ENCODE measurements around the gene CHCHD3. TPM values are rescaled to one million over a fixed set of nuclear protein-coding genes. Genes with fewer than 3 reads are reported as not detected.

CHCHD3 gene
- total RNA-seq, 1 donor from 2014 or later: 61.5 TPM

DNA sequence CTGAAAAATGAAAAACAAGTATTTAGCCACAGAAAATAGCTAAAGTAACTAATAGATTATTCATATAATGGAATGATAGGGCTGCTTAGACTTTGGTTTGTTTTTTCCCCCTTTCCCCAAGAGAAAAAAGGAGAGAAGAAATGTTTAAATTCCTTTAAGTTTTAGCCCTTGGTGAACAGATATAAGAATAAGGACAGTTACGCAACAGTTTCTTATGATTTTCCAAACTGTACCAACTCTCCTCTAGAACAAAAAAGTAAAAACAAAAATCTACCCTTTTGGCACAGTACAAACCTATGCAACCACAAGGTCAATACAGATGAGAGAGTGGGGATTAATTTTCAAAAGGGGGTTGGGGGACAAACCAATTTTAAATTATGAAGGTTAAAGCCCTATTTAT is 227.7 kb downstream of the CHCHD3 start:
- Mint-ChIP-seq H3K4me1 (ENCODE audit: low read depth, unreplicated experiment) (peaks cover 3% of the 10 kb centered on the region), H3K9me3 (ENCODE audit: unreplicated experiment) (no peaks in the 10 kb centered on the region), H3K27ac (ENCODE audit: unreplicated experiment) (no peak overlapping the region), H3K36me3 (ENCODE audit: unreplicated experiment) (no peaks in the 10 kb centered on the region), H3K27me3 (ENCODE audit: unreplicated experiment) (no peaks in the 10 kb centered on the region), H3K4me3 (ENCODE audit: unreplicated experiment) (no peak overlapping the region)
- TF ChIP-seq, protein P1, sequence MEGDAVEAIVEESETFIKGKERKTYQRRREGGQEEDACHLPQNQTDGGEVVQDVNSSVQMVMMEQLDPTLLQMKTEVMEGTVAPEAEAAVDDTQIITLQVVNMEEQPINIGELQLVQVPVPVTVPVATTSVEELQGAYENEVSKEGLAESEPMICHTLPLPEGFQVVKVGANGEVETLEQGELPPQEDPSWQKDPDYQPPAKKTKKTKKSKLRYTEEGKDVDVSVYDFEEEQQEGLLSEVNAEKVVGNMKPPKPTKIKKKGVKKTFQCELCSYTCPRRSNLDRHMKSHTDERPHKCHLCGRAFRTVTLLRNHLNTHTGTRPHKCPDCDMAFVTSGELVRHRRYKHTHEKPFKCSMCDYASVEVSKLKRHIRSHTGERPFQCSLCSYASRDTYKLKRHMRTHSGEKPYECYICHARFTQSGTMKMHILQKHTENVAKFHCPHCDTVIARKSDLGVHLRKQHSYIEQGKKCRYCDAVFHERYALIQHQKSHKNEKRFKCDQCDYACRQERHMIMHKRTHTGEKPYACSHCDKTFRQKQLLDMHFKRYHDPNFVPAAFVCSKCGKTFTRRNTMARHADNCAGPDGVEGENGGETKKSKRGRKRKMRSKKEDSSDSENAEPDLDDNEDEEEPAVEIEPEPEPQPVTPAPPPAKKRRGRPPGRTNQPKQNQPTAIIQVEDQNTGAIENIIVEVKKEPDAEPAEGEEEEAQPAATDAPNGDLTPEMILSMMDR (IDR thresholded peaks at IDR 0.05; ENCODE audit: partially characterized antibody, unreplicated experiment): no peak
- DNase-seq: no peak

DNA sequence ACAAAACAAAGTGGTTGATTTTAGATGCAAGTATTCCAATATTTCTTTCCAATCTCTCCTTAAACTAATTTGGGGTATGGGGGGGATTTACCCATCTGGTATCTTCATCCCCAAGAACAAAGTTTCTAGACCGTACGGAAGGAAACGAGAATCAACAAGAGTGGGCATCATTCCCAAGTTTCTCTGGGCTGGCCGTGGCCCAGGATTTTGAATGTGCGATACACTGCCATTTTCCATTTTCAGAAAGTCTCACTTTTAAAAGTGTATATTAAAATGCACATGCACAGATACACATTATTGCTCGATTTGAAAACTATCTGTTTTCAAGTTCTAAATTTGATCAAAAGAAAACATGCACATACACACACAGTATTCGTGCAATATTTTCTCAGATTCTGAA is 234.5 kb downstream of the CHCHD3 start:
- Mint-ChIP-seq H3K36me3 (ENCODE audit: unreplicated experiment) (no peaks in the 10 kb centered on the region), H3K27me3 (ENCODE audit: unreplicated experiment) (no peaks in the 10 kb centered on the region), H3K4me3 (ENCODE audit: unreplicated experiment) (no peak overlapping the region), H3K9me3 (ENCODE audit: unreplicated experiment) (no peaks in the 10 kb centered on the region), H3K27ac (ENCODE audit: unreplicated experiment) (no peak overlapping the region), H3K4me1 (ENCODE audit: low read depth, unreplicated experiment) (peaks cover 2% of the 10 kb centered on the region)
- TF ChIP-seq, protein P1 (IDR thresholded peaks at IDR 0.05; ENCODE audit: partially characterized antibody, unreplicated experiment): no peak
- no peak for DNase-seq

DNA sequence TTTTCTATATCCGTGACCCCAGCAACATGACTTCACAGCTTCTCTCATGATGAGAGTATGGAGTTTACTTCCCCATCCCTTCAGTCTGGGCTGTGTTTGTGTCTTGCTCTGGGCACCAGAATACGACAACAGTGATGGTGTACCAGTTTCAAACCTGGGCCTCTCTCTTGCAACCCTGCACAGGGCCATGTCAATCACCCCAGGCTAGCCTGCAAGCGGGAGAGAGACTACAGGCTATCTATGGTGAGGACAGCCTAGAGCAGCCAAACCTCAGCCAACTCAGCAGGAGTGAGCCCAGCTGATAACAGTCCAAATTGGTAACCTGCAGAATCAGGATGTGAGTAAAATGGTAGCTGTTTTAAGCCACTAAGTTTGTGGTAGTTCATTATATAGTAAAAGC is 235.8 kb downstream of the CHCHD3 start:
- TF ChIP-seq, protein P1 (IDR thresholded peaks at IDR 0.05; ENCODE audit: partially characterized antibody, unreplicated experiment): no peak
- no peak overlapping the region for H3K27ac Mint-ChIP-seq (ENCODE audit: unreplicated experiment)
- no peaks in the 10 kb centered on the region for H3K9me3 Mint-ChIP-seq (ENCODE audit: unreplicated experiment)
- peaks cover 2% of the 10 kb centered on the region for H3K4me1 Mint-ChIP-seq (ENCODE audit: low read depth, unreplicated experiment)
- no peak for DNase-seq
- no peaks in the 10 kb centered on the region for H3K36me3 Mint-ChIP-seq (ENCODE audit: unreplicated experiment)
- H3K4me3 Mint-ChIP-seq (ENCODE audit: unreplicated experiment): no peak overlapping the region
- no peaks in the 10 kb centered on the region for H3K27me3 Mint-ChIP-seq (ENCODE audit: unreplicated experiment)

DNA sequence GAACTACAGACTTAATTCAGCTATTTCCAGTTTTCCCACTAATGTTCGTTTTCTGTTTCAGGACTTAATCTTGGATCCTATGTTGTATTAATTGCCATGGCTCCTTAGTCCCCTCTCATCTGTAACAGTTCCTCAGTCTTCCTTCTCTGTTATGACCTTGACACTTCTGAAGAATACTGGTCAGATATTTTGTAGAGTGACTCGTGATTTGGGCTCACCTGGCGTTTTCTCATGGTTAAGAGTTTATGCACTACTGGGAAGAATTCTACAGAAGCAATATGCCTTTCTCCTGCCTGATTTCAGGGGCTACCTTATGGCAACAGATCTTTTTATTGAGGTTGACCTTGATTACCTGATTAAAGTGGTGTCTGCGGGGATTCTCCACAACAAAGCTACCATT is 239.4 kb downstream of the CHCHD3 start:
- Mint-ChIP-seq H3K4me3 (ENCODE audit: unreplicated experiment) (no peak overlapping the region), H3K36me3 (ENCODE audit: unreplicated experiment) (no peaks in the 10 kb centered on the region), H3K4me1 (ENCODE audit: low read depth, unreplicated experiment) (no peaks in the 10 kb centered on the region), H3K27ac (ENCODE audit: unreplicated experiment) (no peak overlapping the region), H3K9me3 (ENCODE audit: unreplicated experiment) (no peaks in the 10 kb centered on the region), H3K27me3 (ENCODE audit: unreplicated experiment) (no peaks in the 10 kb centered on the region)
- DNase-seq: no peak
- TF ChIP-seq, protein P1 (IDR thresholded peaks at IDR 0.05; ENCODE audit: partially characterized antibody, unreplicated experiment): no peak

DNA sequence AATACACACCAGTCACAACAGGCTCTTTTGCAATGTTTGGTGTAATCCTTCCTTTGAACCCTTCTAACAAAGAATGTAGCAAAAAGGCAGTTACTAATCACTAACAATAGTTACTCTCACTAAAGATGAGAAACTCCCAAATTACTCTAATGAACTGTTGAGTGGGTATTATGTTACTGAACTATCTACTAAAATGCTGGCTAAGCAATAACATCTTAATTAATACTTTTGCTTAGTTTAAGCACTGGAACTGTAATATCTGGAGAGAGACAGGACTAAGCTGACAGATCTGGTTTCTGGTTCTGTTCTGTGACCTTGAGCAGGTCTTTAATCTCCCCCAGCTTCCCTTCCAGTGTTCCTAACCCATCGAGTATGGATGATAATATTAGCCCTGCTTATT is 241.7 kb downstream of the CHCHD3 start:
- no peak for DNase-seq
- Mint-ChIP-seq H3K4me1 (ENCODE audit: low read depth, unreplicated experiment) (no peaks in the 10 kb centered on the region), H3K36me3 (ENCODE audit: unreplicated experiment) (no peaks in the 10 kb centered on the region), H3K27ac (ENCODE audit: unreplicated experiment) (no peak overlapping the region), H3K27me3 (ENCODE audit: unreplicated experiment) (peaks cover 2% of the 10 kb centered on the region), H3K4me3 (ENCODE audit: unreplicated experiment) (no peak overlapping the region), H3K9me3 (ENCODE audit: unreplicated experiment) (no peaks in the 10 kb centered on the region)
- TF ChIP-seq, protein P1 (IDR thresholded peaks at IDR 0.05; ENCODE audit: partially characterized antibody, unreplicated experiment): no peak
